Mesenchymal stem cell (in vitro differentiated cells and primary cell): ENCODE data around the gene FUT8.

Experiments used
- small RNA-seq: library from polyadenylated mRNA; stranded (forward); fragments of <200 nt; extraction: miRNeasy Mini kit (QIAGEN cat#:217004); gene quantifications from one replicate; pipeline ENCODE3, GENCODE V24; 2013; ENCODE audit warnings: low read depth

Gene FUT8

Small RNAs within 50 kb of the gene (small RNA-seq; reads per million reads assigned to genes)
- gene MIR625, result 0.86 reads per million
